ENCODE measurements around the gene LRMDA. TPM values are rescaled to one million over a fixed set of nuclear protein-coding genes. Genes with fewer than 3 reads are reported as not detected.

LRMDA gene
- total and polyA plus RNA-seq, 12 donors = 30.7 to 132 (median 78.1) TPM

DNA sequence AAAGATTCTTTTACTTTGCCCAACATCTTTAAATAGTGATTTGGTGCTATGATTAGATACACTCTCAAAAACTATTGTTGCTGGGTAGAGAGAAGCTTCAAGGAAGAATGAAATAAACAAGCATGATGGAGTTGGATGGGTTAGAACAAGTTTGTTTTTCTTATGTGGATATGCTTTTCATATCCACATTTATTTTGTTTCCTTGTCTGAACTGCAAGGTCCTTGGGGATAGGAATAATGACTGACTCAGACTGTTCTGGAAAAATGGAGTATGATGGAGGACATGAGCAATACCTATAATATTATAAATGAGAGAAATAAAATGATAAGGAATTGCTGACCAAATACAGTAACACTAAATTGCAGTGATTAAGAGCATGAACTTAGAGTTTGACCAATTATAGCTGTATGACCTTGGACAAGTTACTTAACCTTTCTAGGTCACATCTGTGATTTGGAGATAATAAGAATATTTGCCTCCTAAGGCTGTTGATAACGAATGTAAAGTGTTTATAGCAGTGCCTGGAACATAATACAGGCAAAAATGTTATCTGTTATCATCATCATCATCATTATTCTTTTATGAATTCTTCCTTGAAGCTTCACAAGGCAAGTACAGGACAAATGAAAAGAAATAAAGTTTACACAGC is 847.5 kb downstream of the LRMDA start:
- WGBS, 4 donors = 15 to 31% (median 25%) methylated on average over 1 of the region's 1 CpG
- intact Hi-C loops (cut with DNase I) = no loop called here
- Histone ChIP-seq H3K9me3 (replicated peaks in 1 of 3) (peaks cover 0 to 7% (median 0%) of the 10 kb centered on the region in 3 donors), H3K4me3 (no peak overlapping the region), H3K4me1 (replicated peaks in 1 of 2) (peaks cover 0 to 9% of the 10 kb centered on the region in 2 donors), H3K27me3 (no peaks in the 10 kb centered on the region), H3K27ac (peak overlapping the region in 1 of 5 donors; percentile 13), H3K36me3 (replicated peaks in 1 of 2) (no peaks in the 10 kb centered on the region)
- TF ChIP-seq POLR2A (IDR thresholded peaks at IDR 0.05) = no peak
- TF ChIP-seq, protein P1, sequence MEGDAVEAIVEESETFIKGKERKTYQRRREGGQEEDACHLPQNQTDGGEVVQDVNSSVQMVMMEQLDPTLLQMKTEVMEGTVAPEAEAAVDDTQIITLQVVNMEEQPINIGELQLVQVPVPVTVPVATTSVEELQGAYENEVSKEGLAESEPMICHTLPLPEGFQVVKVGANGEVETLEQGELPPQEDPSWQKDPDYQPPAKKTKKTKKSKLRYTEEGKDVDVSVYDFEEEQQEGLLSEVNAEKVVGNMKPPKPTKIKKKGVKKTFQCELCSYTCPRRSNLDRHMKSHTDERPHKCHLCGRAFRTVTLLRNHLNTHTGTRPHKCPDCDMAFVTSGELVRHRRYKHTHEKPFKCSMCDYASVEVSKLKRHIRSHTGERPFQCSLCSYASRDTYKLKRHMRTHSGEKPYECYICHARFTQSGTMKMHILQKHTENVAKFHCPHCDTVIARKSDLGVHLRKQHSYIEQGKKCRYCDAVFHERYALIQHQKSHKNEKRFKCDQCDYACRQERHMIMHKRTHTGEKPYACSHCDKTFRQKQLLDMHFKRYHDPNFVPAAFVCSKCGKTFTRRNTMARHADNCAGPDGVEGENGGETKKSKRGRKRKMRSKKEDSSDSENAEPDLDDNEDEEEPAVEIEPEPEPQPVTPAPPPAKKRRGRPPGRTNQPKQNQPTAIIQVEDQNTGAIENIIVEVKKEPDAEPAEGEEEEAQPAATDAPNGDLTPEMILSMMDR (IDR thresholded peaks at IDR 0.05) = no peak
- no peak for DNase-seq

DNA sequence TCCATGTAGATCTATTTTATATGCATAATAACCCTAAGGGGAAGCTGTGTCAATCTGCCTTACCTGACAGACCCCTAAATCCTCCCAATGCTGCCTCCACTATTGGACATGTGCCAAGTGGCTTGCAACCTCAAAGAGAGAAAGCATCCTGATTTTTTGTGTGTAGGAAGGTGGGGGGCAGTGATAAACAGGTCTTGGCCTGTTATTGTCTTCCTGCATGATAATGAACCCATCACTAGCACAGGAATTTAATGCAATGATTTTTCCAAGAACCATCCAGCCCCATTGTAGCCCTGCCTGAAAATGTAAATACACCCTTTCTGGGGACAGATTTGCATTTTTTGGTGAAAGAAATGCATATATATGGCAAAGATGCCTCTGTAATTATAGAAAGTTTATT is 850.2 kb downstream of the LRMDA start:
- no peak for DNase-seq
- peaks cover 0 to 9% of the 10 kb centered on the region in 2 donors for H3K4me1 ChIP-seq (replicated peaks in 1 of 2)
- intact Hi-C loops (cut with DNase I) = no loop called here
- H3K27ac ChIP-seq = no peak overlapping the region
- no peaks in the 10 kb centered on the region for H3K36me3 ChIP-seq (replicated peaks in 1 of 2)
- H3K4me3 ChIP-seq = no peak overlapping the region
- H3K9me3 ChIP-seq (replicated peaks in 1 of 3) = no peaks in the 10 kb centered on the region
- H3K27me3 ChIP-seq = no peaks in the 10 kb centered on the region
- no peak for TF ChIP-seq POLR2A (IDR thresholded peaks at IDR 0.05)
- TF ChIP-seq, protein P1 (IDR thresholded peaks at IDR 0.05) = no peak

DNA sequence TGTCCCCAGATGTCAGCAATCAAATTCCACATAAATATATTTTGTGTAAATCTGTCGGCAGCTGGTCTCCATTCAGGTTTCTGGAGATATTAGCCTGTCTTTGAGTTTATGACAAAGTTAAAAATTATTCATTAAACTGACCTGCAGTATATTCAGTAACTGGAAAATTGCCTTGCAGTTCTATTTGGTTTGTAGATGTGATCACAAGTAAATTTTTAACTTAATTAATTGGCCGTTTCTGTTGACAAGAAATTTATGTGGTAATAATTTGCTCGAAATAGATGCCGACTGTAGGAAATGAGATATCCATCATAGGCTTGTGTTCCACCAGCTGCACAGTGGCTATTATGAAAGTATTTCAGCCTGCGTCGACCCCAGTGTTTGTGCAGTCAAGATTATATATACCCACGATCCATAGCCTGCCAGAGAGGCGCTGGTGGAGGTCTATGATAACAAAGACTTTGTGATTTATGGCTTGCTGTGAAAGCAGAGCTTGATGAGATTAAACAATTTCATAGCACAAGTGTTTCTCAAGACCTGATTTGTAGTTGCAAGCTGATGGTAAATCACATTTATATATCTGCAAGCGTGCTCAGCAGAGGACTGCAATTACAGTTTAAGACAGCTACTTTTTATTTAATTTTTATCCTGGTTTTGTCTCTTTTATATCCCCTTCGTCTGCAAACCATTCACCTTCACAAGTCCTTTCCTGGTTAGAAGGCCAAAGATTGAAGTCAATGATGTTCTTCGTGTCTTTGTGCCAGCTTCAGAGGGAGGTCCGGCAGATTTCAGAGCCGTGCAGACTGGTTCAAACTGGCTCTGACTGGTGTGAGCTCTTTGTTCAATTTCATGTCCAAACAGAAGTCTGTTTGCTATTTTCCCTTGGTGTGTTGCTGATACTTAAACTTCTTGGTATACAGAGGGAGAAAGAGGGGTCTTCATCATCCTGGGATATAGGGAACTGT is 850.9 kb downstream of the LRMDA start:
- Histone ChIP-seq H3K27me3 (no peaks in the 10 kb centered on the region), H3K4me3 (no peak overlapping the region), H3K9me3 (replicated peaks in 1 of 3) (no peaks in the 10 kb centered on the region), H3K27ac (no peak overlapping the region), H3K4me1 (replicated peaks in 1 of 2) (peaks cover 0 to 10% of the 10 kb centered on the region in 2 donors), H3K36me3 (replicated peaks in 1 of 2) (no peaks in the 10 kb centered on the region)
- TF ChIP-seq POLR2A (IDR thresholded peaks at IDR 0.05) = no peak
- DNase-seq = peak in 5 of 7 donors; percentile 14 to 56 (median 22)
- intact Hi-C loops (cut with DNase I) = no loop called here
- 57 to 62% (median 59%) methylated on average over 13 of the region's 13 CpGs for WGBS, 4 donors

DNA sequence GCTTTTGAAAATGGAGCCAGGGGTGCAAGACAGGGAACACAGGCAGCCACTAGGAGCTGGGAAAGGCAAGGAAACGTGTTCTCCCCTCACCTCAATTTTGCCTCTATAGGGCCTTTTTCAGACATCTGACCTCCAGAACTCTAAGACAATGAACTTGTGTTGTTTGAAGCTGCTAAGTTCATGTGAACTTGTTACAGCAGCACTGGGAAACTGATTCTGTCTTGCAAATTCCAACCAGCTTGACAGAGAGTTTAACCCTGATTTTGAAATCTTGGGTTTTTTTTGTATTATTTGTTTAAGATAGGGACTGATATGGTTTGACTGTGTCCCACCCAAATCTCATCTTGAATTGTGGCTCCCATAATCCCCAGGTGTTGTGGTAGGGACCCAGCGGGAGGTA is 852.9 kb downstream of the LRMDA start:
- Histone ChIP-seq H3K4me1 (replicated peaks in 1 of 2) (peaks cover 0 to 7% of the 10 kb centered on the region in 2 donors), H3K36me3 (replicated peaks in 1 of 2) (no peaks in the 10 kb centered on the region), H3K27me3 (no peaks in the 10 kb centered on the region), H3K4me3 (no peak overlapping the region), H3K9me3 (replicated peaks in 1 of 3) (no peaks in the 10 kb centered on the region), H3K27ac (no peak overlapping the region)
- DNase-seq = no peak
- no peak for TF ChIP-seq POLR2A (IDR thresholded peaks at IDR 0.05)
- TF ChIP-seq, protein P1 (IDR thresholded peaks at IDR 0.05) = no peak
- WGBS, 4 donors = 97 to 98% (median 97%) methylated on average over 2 of the region's 2 CpGs
- intact Hi-C loops (cut with DNase I) = no loop called here

All from adrenal gland (tissue), 12 donors.